Measurements from ENCODE around the gene TIA1. TPM values are rescaled to one million over a fixed set of nuclear protein-coding genes. Genes with fewer than 3 reads are reported as not detected.

Gene TIA1
- total and polyA plus RNA-seq, 2 donors (not counting 1 experiment from before 2014, with no cell fraction given) = 64.5 to 138 TPM

GRCh38 chr2:70211595-70211994 is 36.8 kb downstream of the TIA1 start:
- H3K27ac ChIP-seq (ENCODE audit: insufficient read depth, low read length) = no peak overlapping the region
- H4K20me1 ChIP-seq (ENCODE audit: control insufficient read depth, extremely low read depth, insufficient read depth, low read length) = no peaks in the 10 kb centered on the region

GRCh38 chr2:70204452-70204851 is 44.0 kb downstream of the TIA1 start:
- H3K79me2 ChIP-seq (ENCODE audit: control insufficient read depth, insufficient read depth, low read length) = no peaks in the 10 kb centered on the region
- no peaks in the 10 kb centered on the region for H3K4me1 ChIP-seq (ENCODE audit: control insufficient read depth, extremely low read depth, insufficient read depth, low read length)
- H3K9ac ChIP-seq (ENCODE audit: insufficient read depth, low read length) = no peak overlapping the region
- no peak overlapping the region for H3K4me3 ChIP-seq (replicated peaks in 1 of 4; ENCODE audit: control extremely low read depth in 1 of 4, insufficient read depth in 1 of 4, low read depth in 3 of 4, low read length in 4 of 4)
- H3K27me3 ChIP-seq (ENCODE audit: control insufficient read depth, insufficient read depth, low read length) = no peaks in the 10 kb centered on the region
- no peak overlapping the region for H2AFZ ChIP-seq (ENCODE audit: low read length)
- no peak overlapping the region for H3K27ac ChIP-seq (ENCODE audit: insufficient read depth, low read length)
- DNase-seq (ENCODE audit: low read depth in 2 of 2) = no peak
- H3K36me3 ChIP-seq (ENCODE audit: control insufficient read depth, insufficient read depth, low read length) = no peaks in the 10 kb centered on the region
- H3K4me2 ChIP-seq (ENCODE audit: extremely low read depth, insufficient read depth, low read length) = no peak overlapping the region
- H3K9me3 ChIP-seq (ENCODE audit: control insufficient read depth, insufficient read depth, low read depth, low read length) = no peaks in the 10 kb centered on the region
- H4K20me1 ChIP-seq (ENCODE audit: control insufficient read depth, extremely low read depth, insufficient read depth, low read length) = no peaks in the 10 kb centered on the region
- TF ChIP-seq EZH2 (IDR thresholded peaks at IDR 0.05; ENCODE audit: low read length, missing control alignments) (no peak), CTCF (conservative IDR thresholded peaks at IDR 0.05 in 1 of 2, IDR thresholded peaks at IDR 0.05 in 1 of 2; ENCODE audit: low read depth in 1 of 2, low read length in 2 of 2) (no peak)

More at GRCh38 chr2:70211595-70211994, 36.8 kb downstream of the TIA1 start:
- Histone ChIP-seq H3K4me1 (ENCODE audit: control insufficient read depth, extremely low read depth, insufficient read depth, low read length) (no peaks in the 10 kb centered on the region), H3K4me3 (replicated peaks in 1 of 4; ENCODE audit: control extremely low read depth in 1 of 4, insufficient read depth in 1 of 4, low read depth in 3 of 4, low read length in 4 of 4) (no peak overlapping the region), H3K36me3 (ENCODE audit: control insufficient read depth, insufficient read depth, low read length) (peaks cover 4% of the 10 kb centered on the region), H2AFZ (ENCODE audit: low read length) (no peak overlapping the region), H3K9me3 (ENCODE audit: control insufficient read depth, insufficient read depth, low read depth, low read length) (no peaks in the 10 kb centered on the region), H3K79me2 (ENCODE audit: control insufficient read depth, insufficient read depth, low read length) (no peaks in the 10 kb centered on the region), H3K4me2 (ENCODE audit: extremely low read depth, insufficient read depth, low read length) (no peak overlapping the region), H3K9ac (ENCODE audit: insufficient read depth, low read length) (no peak overlapping the region), H3K27me3 (ENCODE audit: control insufficient read depth, insufficient read depth, low read length) (no peaks in the 10 kb centered on the region)
- TF ChIP-seq EZH2 (IDR thresholded peaks at IDR 0.05; ENCODE audit: low read length, missing control alignments) (no peak), CTCF (conservative IDR thresholded peaks at IDR 0.05 in 1 of 2, IDR thresholded peaks at IDR 0.05 in 1 of 2; ENCODE audit: low read depth in 1 of 2, low read length in 2 of 2) (no peak)
- no peak for DNase-seq (ENCODE audit: low read depth in 2 of 2)

GRCh38 chr2:70203086-70203485 is 45.3 kb downstream of the TIA1 start:
- Histone ChIP-seq H3K36me3 (ENCODE audit: control insufficient read depth, insufficient read depth, low read length) (no peaks in the 10 kb centered on the region), H4K20me1 (ENCODE audit: control insufficient read depth, extremely low read depth, insufficient read depth, low read length) (no peaks in the 10 kb centered on the region), H3K4me2 (ENCODE audit: extremely low read depth, insufficient read depth, low read length) (no peak overlapping the region), H3K4me3 (replicated peaks in 1 of 4; ENCODE audit: control extremely low read depth in 1 of 4, insufficient read depth in 1 of 4, low read depth in 3 of 4, low read length in 4 of 4) (no peak overlapping the region), H3K79me2 (ENCODE audit: control insufficient read depth, insufficient read depth, low read length) (no peaks in the 10 kb centered on the region), H3K27ac (ENCODE audit: insufficient read depth, low read length) (no peak overlapping the region), H2AFZ (ENCODE audit: low read length) (no peak overlapping the region), H3K27me3 (ENCODE audit: control insufficient read depth, insufficient read depth, low read length) (no peaks in the 10 kb centered on the region), H3K4me1 (ENCODE audit: control insufficient read depth, extremely low read depth, insufficient read depth, low read length) (no peaks in the 10 kb centered on the region), H3K9ac (ENCODE audit: insufficient read depth, low read length) (no peak overlapping the region), H3K9me3 (ENCODE audit: control insufficient read depth, insufficient read depth, low read depth, low read length) (no peaks in the 10 kb centered on the region)
- DNase-seq (ENCODE audit: low read depth in 2 of 2) = no peak
- TF ChIP-seq CTCF (conservative IDR thresholded peaks at IDR 0.05 in 1 of 2, IDR thresholded peaks at IDR 0.05 in 1 of 2; ENCODE audit: low read depth in 1 of 2, low read length in 2 of 2) = no peak
- TF ChIP-seq EZH2 (IDR thresholded peaks at IDR 0.05; ENCODE audit: low read length, missing control alignments) = no peak

All from fibroblast of lung (primary cell).